ENCODE data around the gene AANAT. TPM values are rescaled to one million over a fixed set of nuclear protein-coding genes. Genes with fewer than 3 reads are reported as not detected.
A peak's percentile ranks its signal among the peaks of the same experiment; 100 is the strongest.

Gene AANAT
- total and polyA plus RNA-seq, 4 donors, result not detected

- Histone ChIP-seq H3K27ac (ENCODE audit: low read depth in 1 of 2, low read length in 2 of 2) (no peak overlapping the region), H3K4me3 (ENCODE audit: low read depth in 1 of 3, low read length in 3 of 3) (no peak overlapping the region), H3K9me3 (ENCODE audit: control insufficient read depth in 4 of 4, low read length in 3 of 4) (no peaks in the 10 kb centered on the region), H3K4me1 (ENCODE audit: control insufficient read depth in 4 of 4, insufficient read depth in 4 of 4, low read length in 3 of 4) (peaks cover 0 to 3% (median 0%) of the 10 kb centered on the region in 4 donors), H3K36me3 (ENCODE audit: control insufficient read depth in 4 of 4, insufficient read depth in 3 of 4, low read depth in 1 of 4, low read length in 3 of 4) (no peaks in the 10 kb centered on the region), H3K27me3 (ENCODE audit: control insufficient read depth in 4 of 4, insufficient read depth in 4 of 4, low read length in 3 of 4) (no peaks in the 10 kb centered on the region), H3K9ac (ENCODE audit: low read depth in 1 of 2, low read length in 2 of 2) (no peak overlapping the region)
- DNase-seq (ENCODE audit: low spot score), result peak; percentile 61
- WGBS, result 90% methylated on average over 13 of the region's 13 CpGs
- TF ChIP-seq EGR1 (IDR thresholded peaks at IDR 0.05; ENCODE audit: low read depth in 2 of 2) (no peak), TAF1 (conservative IDR thresholded peaks at IDR 0.05) (no peak), HNF4A (conservative IDR thresholded peaks at IDR 0.05) (no peak), RAD21 (IDR thresholded peaks at IDR 0.05) (no peak), GABPA (IDR thresholded peaks at IDR 0.05 in 1 of 2, conservative IDR thresholded peaks at IDR 0.05 in 1 of 2) (no peak), FOXA1 (IDR thresholded peaks at IDR 0.05) (no peak), ATF3 (IDR thresholded peaks at IDR 0.05) (no peak), FOXA2 (IDR thresholded peaks at IDR 0.05) (no peak), HNF4G (IDR thresholded peaks at IDR 0.05) (no peak), NR2F2 (IDR thresholded peaks at IDR 0.05) (no peak), ZBTB33 (IDR thresholded peaks at IDR 0.05) (no peak), YY1 (IDR thresholded peaks at IDR 0.05) (no peak), JUND (IDR thresholded peaks at IDR 0.05) (no peak), MAX (IDR thresholded peaks at IDR 0.05) (no peak), RXRA (IDR thresholded peaks at IDR 0.05) (no peak), REST (IDR thresholded peaks at IDR 0.05) (no peak)
Measured at GRCh38 chr17:76441686-76442340, 25.6 kb upstream of the AANAT start.

Data from liver (tissue), 9 donors.